HUDEP-2 (cell line): ENCODE results near the gene DACT3.
A peak's percentile ranks its signal among the peaks of the same experiment; 100 is the strongest.

Source experiments
- DNase-seq, 76 experiments: peaks; one replicate each; lab custom pipeline; 2025; ENCODE audit not compliant: unreplicated experiment in 76 of 76; lab: John Stamatoyannopoulos, UW

The DACT3 gene

GRCh38 chr19:46616631-46617322 is 44.2 kb downstream of the DACT3 start:
- peak in 42 of 76 experiments; percentile 14 to 68 (median 41) for DNase-seq

GRCh38 chr19:46615966-46616365 is 45.0 kb downstream of the DACT3 start:
- no peak for DNase-seq

DNA sequence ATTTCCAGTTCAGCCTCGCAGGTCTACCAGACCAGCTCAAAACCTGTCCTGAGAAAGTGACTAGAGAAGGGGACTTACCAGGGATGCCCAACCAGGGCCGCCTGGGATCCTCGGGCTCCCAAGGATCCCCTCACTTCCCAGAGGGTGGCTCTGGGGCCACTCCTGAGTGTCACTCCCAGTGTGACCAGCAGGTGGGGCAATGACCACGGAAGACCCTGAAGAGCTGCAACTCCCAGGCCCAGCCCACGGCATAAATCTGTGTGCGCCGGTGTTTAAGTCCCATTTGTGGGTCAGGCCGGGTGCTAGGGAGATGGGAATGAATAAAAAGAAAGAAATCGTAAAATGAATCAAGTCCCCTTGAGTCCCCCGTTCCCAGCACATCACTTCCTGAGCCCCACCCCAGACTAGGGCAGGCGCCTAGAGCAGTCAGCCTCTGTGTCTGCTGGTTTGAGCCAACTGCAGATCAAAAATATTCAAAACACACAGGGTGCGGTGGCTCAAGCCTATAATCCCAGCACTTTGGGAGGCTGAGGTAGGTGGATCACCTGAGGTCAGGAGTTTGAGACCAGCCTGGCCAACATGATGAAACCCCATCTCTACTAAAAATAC is 46.8 kb downstream of the DACT3 start:
- peak in 65 of 76 experiments; percentile 16 to 85 (median 67) for DNase-seq

DNA sequence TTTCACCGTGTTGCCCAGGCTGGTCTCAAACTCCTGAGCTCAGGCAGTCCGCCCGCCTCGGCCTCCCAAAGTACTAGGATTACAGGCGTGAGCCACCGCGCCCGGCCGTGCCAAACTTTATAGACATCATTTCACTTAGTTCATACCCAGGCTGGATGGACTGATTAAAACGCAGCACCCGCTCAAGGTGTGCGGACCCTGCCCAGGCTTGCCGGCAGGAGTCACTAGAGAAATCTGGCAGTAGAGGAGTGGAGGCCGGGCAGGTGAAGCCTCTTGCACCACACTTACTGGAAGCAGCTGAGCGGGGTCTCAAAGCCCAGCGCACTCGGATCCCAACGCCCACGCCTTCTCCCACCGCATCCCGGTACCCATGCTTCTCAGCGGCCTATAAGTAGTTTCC is 47.5 kb downstream of the DACT3 start:
- DNase-seq = no peak

GRCh38 chr19:46611776-46612175 is 49.2 kb downstream of the DACT3 start:
- no peak for DNase-seq

- DNase-seq = no peak
These were observed 49.9 kb downstream of the DACT3 start for GRCh38 chr19:46610851-46611770.

GRCh38 chr19:46610413-46610775 is 50.6 kb downstream of the DACT3 start:
- DNase-seq = no peak

GRCh38 chr19:46609511-46610412 is 51.2 kb downstream of the DACT3 start:
- DNase-seq = no peak

GRCh38 chr19:46608581-46609345 is 52.2 kb downstream of the DACT3 start:
- DNase-seq = no peak

DNA sequence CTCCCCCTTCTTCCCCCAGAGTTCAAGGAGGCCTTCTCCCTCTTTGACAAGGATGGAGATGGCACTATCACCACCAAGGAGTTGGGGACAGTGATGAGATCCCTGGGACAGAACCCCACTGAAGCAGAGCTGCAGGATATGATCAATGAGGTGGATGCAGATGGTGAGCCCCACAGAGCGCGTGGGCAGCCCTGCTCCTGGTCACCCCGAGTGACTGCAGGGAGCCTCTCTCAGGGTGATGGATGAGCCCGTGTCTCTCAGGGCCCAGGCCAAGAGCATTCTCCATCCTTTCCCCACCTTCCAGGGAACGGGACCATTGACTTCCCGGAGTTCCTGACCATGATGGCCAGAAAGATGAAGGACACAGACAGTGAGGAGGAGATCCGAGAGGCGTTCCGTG is 52.8 kb downstream of the DACT3 start:
- no peak for DNase-seq

- no peak for DNase-seq
These were observed 53.5 kb downstream of the DACT3 start for GRCh38 chr19:46607448-46607841.

GRCh38 chr19:46606681-46607447 is 54.1 kb downstream of the DACT3 start:
- no peak for DNase-seq

GRCh38 chr19:46606019-46606418 is 55.0 kb downstream of the DACT3 start:
- DNase-seq = no peak

- no peak for DNase-seq
These were observed 55.6 kb downstream of the DACT3 start for GRCh38 chr19:46605356-46605821.

DNA sequence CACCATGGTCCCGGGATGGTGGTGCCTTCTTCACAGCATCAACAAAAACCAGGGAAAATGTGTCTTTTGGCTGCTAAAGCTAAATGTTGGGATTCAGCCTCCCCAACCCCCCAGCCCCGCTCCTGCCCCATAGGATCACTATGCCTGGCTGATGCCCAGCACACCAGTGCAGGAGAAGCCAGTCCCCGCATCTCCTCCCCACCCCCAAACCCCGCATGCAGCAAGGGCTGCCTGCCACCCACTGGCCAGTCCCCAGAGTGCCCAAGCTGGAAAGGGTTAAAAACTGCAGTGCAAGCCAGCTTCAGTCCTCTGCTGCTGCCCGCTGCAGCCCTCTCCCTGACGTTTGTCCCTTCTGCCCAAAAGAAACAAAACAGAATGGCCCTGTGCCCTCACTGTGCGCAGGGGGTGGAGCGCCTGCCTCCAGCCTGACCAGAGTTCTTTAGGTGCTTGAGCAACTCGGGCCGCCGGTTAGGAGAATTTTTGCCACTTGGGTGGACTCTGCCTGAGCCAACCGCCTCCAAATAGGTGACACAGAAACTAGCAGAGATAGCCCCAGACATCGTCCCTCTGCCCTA is 56.1 kb downstream of the DACT3 start:
- no peak for DNase-seq

GRCh38 chr19:46603752-46604231 is 57.2 kb downstream of the DACT3 start:
- DNase-seq = no peak

GRCh38 chr19:46603195-46603637 is 57.8 kb downstream of the DACT3 start:
- peak in 17 of 76 experiments; percentile 18 to 65 (median 35) for DNase-seq
